IMR-90 (cell line): Measurements from ENCODE around the gene NGFR. TPM values are rescaled to one million over a fixed set of nuclear protein-coding genes. Genes with fewer than 3 reads are reported as not detected.

Experiments
- ATAC-seq: fragments of 200-7000 bp; cut with Tn5 transposase; 2 replicates; pipeline ENCODE4 v1.9.1; 2020; ENCODE audit warnings: low read depth, mild to moderate bottlenecking, moderate library complexity
- BruUV-seq: library from RNA; stranded (reverse); fragments of 400-500 nt; replicated peaks from 2 replicates; lab custom pipeline; 2021; lab: Mats Ljungman, UMichigan
- CTCF ChIA-PET: fragments of 300-600 bp; formaldehyde crosslinking; extraction: SDS; loops from one replicate; lab custom pipeline; 2021; ENCODE audit warnings: antibody characterized with exemption; lab: Yijun Ruan, JAX
- POLR2A ChIA-PET: fragments of 300-600 bp; sonication (Branson Sonifier 250); formaldehyde crosslinking; loops from one replicate; lab custom pipeline; 2022; ENCODE audit warnings: antibody characterized with exemption; ENCODE audit not compliant: unreplicated experiment; lab: Charles Lee
- DNase-seq: peaks from one replicate; pipeline ENCODE4 v3.0.0; 2013
- H2AFZ ChIP-seq: replicated peaks from 2 replicates; pipeline ENCODE3; 2013; ENCODE audit warnings: low read length, mild to moderate bottlenecking; ENCODE audit not compliant: poor library complexity
- H2AK5ac ChIP-seq: 2 replicates; pipeline ENCODE4 v1.6.1; 2013; ENCODE audit warnings: low read depth, low read length, inconsistent platforms
- H2AK9ac ChIP-seq: replicated peaks from 2 replicates; pipeline ENCODE3; 2013; ENCODE audit warnings: mild to moderate bottlenecking, low read depth, low read length, moderate library complexity; ENCODE audit not compliant: poor library complexity
- H2BK120ac ChIP-seq: 2 replicates; pipeline ENCODE4 v1.6.1; 2013; ENCODE audit warnings: low read depth, low read length, inconsistent platforms
- H2BK15ac ChIP-seq: 3 replicates; pipeline ENCODE4 v1.6.1; 2013; ENCODE audit warnings: low read depth, low read length, inconsistent platforms
- H2BK20ac ChIP-seq: 2 replicates; pipeline ENCODE4 v1.6.1; 2013; ENCODE audit warnings: low read depth, mild to moderate bottlenecking, inconsistent platforms, low read length, moderate library complexity
- H2BK5ac ChIP-seq: 2 replicates; pipeline ENCODE4 v1.6.1; 2013; ENCODE audit warnings: mild to moderate bottlenecking, low read depth, low read length, inconsistent platforms; ENCODE audit not compliant: poor library complexity, severe bottlenecking
- H3K14ac ChIP-seq: replicated peaks from 2 replicates; pipeline ENCODE4 v1.6.1; 2013; ENCODE audit warnings: low read depth, low read length, inconsistent platforms
- H3K18ac ChIP-seq: 2 replicates; pipeline ENCODE4 v1.6.1; 2013; ENCODE audit warnings: low read depth, low read length, control low read depth
- H3K23ac ChIP-seq: 2 replicates; pipeline ENCODE4 v1.6.1; 2013; ENCODE audit warnings: low read depth, low read length, inconsistent platforms
- H3K27ac ChIP-seq: 2 replicates; pipeline ENCODE4 v1.5.1; 2013; ENCODE audit warnings: mild to moderate bottlenecking, control low read depth, low read length; ENCODE audit not compliant: insufficient read depth
- H3K27me3 ChIP-seq: 2 replicates; pipeline ENCODE4 v1.6.1; 2013; ENCODE audit warnings: low read length; ENCODE audit not compliant: control insufficient read depth, insufficient read depth
- H3K36me3 ChIP-seq: 2 replicates; pipeline ENCODE4 v1.6.1; 2013; ENCODE audit warnings: low read length, mixed read lengths; ENCODE audit not compliant: control insufficient read depth, insufficient read depth
- H3K4ac ChIP-seq: 2 replicates; pipeline ENCODE4 v1.6.1; 2013; ENCODE audit warnings: low read depth, low read length, inconsistent platforms
- H3K4me1 ChIP-seq: 2 replicates; pipeline ENCODE4 v1.6.1; 2013; ENCODE audit warnings: low read length, mixed read lengths; ENCODE audit not compliant: control insufficient read depth, insufficient read depth
- H3K4me2 ChIP-seq: 2 replicates; pipeline ENCODE4 v1.6.1; 2013; ENCODE audit warnings: low read depth, mild to moderate bottlenecking, control low read depth, low read length, moderate library complexity
- H3K4me3 ChIP-seq: 2 replicates; pipeline ENCODE4 v1.5.1; 2013; ENCODE audit warnings: low read depth, mild to moderate bottlenecking, control low read depth, low read length, moderate library complexity; ENCODE audit not compliant: insufficient read depth
- H3K56ac ChIP-seq: 2 replicates; pipeline ENCODE4 v1.6.1; 2013; ENCODE audit warnings: low read length, inconsistent platforms; ENCODE audit not compliant: insufficient read depth; ENCODE audit errors: extremely low read depth
- H3K79me1 ChIP-seq, 2 experiments: 2 replicates each; pipeline ENCODE4 v1.6.1; 2013; ENCODE audit warnings: low read length in 2 of 2, inconsistent platforms in 1 of 2, low read depth in 1 of 2
- H3K9ac ChIP-seq: 2 replicates; pipeline ENCODE4 v1.6.1; 2013; ENCODE audit warnings: low read depth, low read length, control low read depth
- H3K9me1 ChIP-seq: 2 replicates; pipeline ENCODE4 v1.6.1; 2013; ENCODE audit warnings: low read length, inconsistent platforms; ENCODE audit not compliant: insufficient read depth
- H3K9me3 ChIP-seq: 2 replicates; pipeline ENCODE4 v1.6.1; 2013; ENCODE audit warnings: low read length; ENCODE audit not compliant: control insufficient read depth, insufficient read depth
- H4K20me1 ChIP-seq: 2 replicates; pipeline ENCODE4 v1.6.1; 2013; ENCODE audit warnings: low read length, inconsistent platforms; ENCODE audit not compliant: insufficient read depth
- H4K5ac ChIP-seq: 2 replicates; pipeline ENCODE4 v1.6.1; 2013; ENCODE audit warnings: mild to moderate bottlenecking, low read depth, low read length, control low read depth
- H4K8ac ChIP-seq, 2 experiments: 2 replicates each; pipeline ENCODE4 v1.6.1; 2013; ENCODE audit warnings: low read depth in 2 of 2, low read length in 2 of 2, control low read depth in 1 of 2, inconsistent platforms in 1 of 2
- H4K91ac ChIP-seq: 2 replicates; pipeline ENCODE4 v1.6.1; 2013; ENCODE audit warnings: low read depth, low read length, inconsistent platforms; ENCODE audit not compliant: insufficient read depth
- CEBPB ChIP-seq: IDR thresholded peaks from 2 replicates; pipeline ENCODE4 v1.6.1; 2012; ENCODE audit warnings: low read depth, low read length, improper control_type of control experiment
- MAFK ChIP-seq: IDR thresholded peaks from 2 replicates; pipeline ENCODE4 v1.6.1; 2012; ENCODE audit warnings: low read depth, low read length, improper control_type of control experiment
- MXI1 ChIP-seq: IDR thresholded peaks from 2 replicates; pipeline ENCODE4 v1.6.1; 2012; ENCODE audit warnings: low read depth, mild to moderate bottlenecking, low read length, moderate library complexity, borderline replicate concordance
- RFX5 ChIP-seq: IDR thresholded peaks from 2 replicates; pipeline ENCODE4 v1.8.0; 2012; ENCODE audit warnings: low read depth, mild to moderate bottlenecking, low read length, moderate library complexity
- WGBS, 2 experiments: methylation state at CpG; one replicate each; pipeline versions ENCODE4 v1.1.5 to v1.1.7; 2013; ENCODE audit warnings: missing lambda C conversion rate in 2 of 2; ENCODE audit not compliant: insufficient read length in 1 of 2; ENCODE audit errors: extremely low coverage in 2 of 2; 5-methylcytosine and 5-hydroxymethylcytosine counted together
- dilution Hi-C: fragments of 300-500 bp; cut with HindIII; formaldehyde crosslinking; loops from one replicate; pipeline ENCODE4 v1.14.3; 2018; ENCODE audit warnings: low sequenced_read_pairs; ENCODE audit not compliant: unreplicated experiment
- in situ Hi-C: fragments of 300-500 bp; cut with MboI; formaldehyde crosslinking; loops from 3 replicates; pipeline ENCODE4 v1.14.3; 2019; ENCODE audit warnings: low sequenced_read_pairs, inconsistent platforms, mixed read lengths
- intact Hi-C: fragments of 100-400 bp; cut with micrococcal nuclease; formaldehyde crosslinking; loops from 2 replicates; pipeline ENCODE4 v1.10.0; 2022
- polyA plus RNA-seq, 3 experiments: library from polyadenylated mRNA; depleted of rRNA; stranded (reverse); fragments of >200 nt; gene quantifications; 2 replicates each; pipeline ENCODE4 v1.2.3, GENCODE V29; 2012; ENCODE audit warnings: low replicate concordance in 1 of 3
- total RNA-seq: library from RNA; depleted of rRNA; stranded (reverse); fragments of >200 nt; gene quantifications from 2 replicates; pipeline ENCODE4 v1.2.3, GENCODE V29; 2012
- TF ChIP-seq, protein P1 (sequence below): fragments of 150-350 bp; IDR thresholded peaks from 2 replicates; pipeline ENCODE4 v1.6.1; 2017; ENCODE audit warnings: mild to moderate bottlenecking, antibody characterized with exemption, low read length, low read depth

Gene NGFR
- total and polyA plus RNA-seq, 2 of the 4 experiments (the other 2 are of a cell fraction) = 0.15 to 0.18 TPM

DNA sequence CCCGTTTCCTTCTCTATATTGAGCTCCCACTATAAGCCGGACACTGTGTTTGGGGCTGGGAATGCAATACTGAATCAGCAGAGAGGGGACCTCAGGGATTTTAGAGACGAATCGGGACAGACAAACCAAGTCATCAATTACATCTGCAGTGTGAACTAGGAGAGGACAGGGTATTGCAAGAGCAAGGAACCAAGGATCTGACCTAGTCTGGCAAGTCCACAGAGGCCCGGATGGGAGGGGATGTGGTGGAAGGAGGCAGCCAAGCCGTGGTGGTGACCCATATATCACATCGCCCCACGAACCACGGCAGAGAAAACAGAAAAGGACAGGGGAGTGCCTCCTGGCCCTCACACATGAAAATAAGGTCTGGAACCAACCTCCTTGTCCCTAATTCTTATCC lies 52.5 kb downstream of the NGFR start:
- CTCF ChIA-PET = no interaction called here

More for the DNA sequence above, 52.5 kb downstream of the NGFR start:
- 47% methylated on average over 3 of the region's 9 CpGs; no CpG with 5 or more reads in 1 of the 2 experiments for WGBS, 2 experiments
- no peak overlapping the region for H3K27ac ChIP-seq
- no peak overlapping the region for H2BK120ac ChIP-seq
- dilution Hi-C loops = no loop called here
- H3K4me3 ChIP-seq = no peak overlapping the region
- no peaks in the 10 kb centered on the region for H3K36me3 ChIP-seq
- TF ChIP-seq MXI1 = no peak
- TF ChIP-seq RFX5 = no peak
- TF ChIP-seq, protein P1, sequence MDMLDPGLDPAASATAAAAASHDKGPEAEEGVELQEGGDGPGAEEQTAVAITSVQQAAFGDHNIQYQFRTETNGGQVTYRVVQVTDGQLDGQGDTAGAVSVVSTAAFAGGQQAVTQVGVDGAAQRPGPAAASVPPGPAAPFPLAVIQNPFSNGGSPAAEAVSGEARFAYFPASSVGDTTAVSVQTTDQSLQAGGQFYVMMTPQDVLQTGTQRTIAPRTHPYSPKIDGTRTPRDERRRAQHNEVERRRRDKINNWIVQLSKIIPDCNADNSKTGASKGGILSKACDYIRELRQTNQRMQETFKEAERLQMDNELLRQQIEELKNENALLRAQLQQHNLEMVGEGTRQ = no peak
- no peak for TF ChIP-seq MAFK
- TF ChIP-seq CEBPB = no peak
- no peak overlapping the region for H2AK5ac ChIP-seq
- no peak overlapping the region for H3K4me2 ChIP-seq
- H3K9ac ChIP-seq = no peak overlapping the region
- DNase-seq (no peak), ATAC-seq (no peak)
- peak overlapping the region; percentile 2 for H2AFZ ChIP-seq
- H3K27me3 ChIP-seq = peaks cover 55% of the 10 kb centered on the region
- H3K56ac ChIP-seq = no peak overlapping the region
- POLR2A ChIA-PET = no interaction called here
- H2BK15ac ChIP-seq = no peak overlapping the region
- H3K4ac ChIP-seq = no peak overlapping the region
- no peaks in the 10 kb centered on the region for H3K9me1 ChIP-seq
- H2AK9ac ChIP-seq = no peak overlapping the region
- H2BK5ac ChIP-seq = no peak overlapping the region
- H2BK20ac ChIP-seq = no peak overlapping the region
- BruUV-seq = no TSS peak
- H3K23ac ChIP-seq = no peak overlapping the region
- H4K8ac ChIP-seq = no peak overlapping the region
- no peaks in the 10 kb centered on the region for H4K20me1 ChIP-seq
- in situ Hi-C loops = loop anchor here (10.0 kb wide), 1 partner anchor 233 kb away; no protein-coding TSS in a partner anchor
- H3K79me1 ChIP-seq = no peaks in the 10 kb centered on the region
- no peak overlapping the region for H4K5ac ChIP-seq
- H3K4me1 ChIP-seq = no peaks in the 10 kb centered on the region
- peaks cover 6% of the 10 kb centered on the region for H3K9me3 ChIP-seq
- H4K91ac ChIP-seq = no peak overlapping the region
- intact Hi-C loops = no loop called here
- H3K14ac ChIP-seq = no peak overlapping the region
- H3K18ac ChIP-seq = no peak overlapping the region
